GM12872 (cell line): ENCODE results near the gene SMU1.

Source experiments
- TF ChIP-seq, protein P1 (sequence below): IDR thresholded peaks from 3 replicates; pipeline ENCODE4 v1.5.1; 2011; ENCODE audit warnings: low read depth, mild to moderate bottlenecking, low read length, moderate library complexity; ENCODE audit not compliant: insufficient read depth

SMU1 gene

DNA sequence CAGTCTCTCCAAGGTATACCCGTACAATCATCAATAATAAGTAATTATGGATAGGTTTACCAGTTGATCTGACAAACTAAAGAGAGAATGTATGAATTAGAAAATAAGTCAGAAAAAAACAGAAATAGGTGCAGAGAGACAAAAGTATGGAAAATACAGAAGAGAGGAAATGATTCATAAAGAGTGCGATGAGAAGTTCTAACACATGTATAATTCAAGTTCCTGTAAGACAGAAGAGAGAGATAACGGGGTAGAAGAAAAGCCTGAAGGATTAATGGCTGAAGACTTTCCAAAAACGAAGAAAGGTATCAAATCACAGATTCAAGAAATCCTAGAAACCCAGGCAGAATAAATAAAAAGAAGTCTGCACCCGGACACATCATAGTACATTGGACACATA, 16.2 kb upstream of the SMU1 start:
- TF ChIP-seq, protein P1, sequence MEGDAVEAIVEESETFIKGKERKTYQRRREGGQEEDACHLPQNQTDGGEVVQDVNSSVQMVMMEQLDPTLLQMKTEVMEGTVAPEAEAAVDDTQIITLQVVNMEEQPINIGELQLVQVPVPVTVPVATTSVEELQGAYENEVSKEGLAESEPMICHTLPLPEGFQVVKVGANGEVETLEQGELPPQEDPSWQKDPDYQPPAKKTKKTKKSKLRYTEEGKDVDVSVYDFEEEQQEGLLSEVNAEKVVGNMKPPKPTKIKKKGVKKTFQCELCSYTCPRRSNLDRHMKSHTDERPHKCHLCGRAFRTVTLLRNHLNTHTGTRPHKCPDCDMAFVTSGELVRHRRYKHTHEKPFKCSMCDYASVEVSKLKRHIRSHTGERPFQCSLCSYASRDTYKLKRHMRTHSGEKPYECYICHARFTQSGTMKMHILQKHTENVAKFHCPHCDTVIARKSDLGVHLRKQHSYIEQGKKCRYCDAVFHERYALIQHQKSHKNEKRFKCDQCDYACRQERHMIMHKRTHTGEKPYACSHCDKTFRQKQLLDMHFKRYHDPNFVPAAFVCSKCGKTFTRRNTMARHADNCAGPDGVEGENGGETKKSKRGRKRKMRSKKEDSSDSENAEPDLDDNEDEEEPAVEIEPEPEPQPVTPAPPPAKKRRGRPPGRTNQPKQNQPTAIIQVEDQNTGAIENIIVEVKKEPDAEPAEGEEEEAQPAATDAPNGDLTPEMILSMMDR: no peak

DNA sequence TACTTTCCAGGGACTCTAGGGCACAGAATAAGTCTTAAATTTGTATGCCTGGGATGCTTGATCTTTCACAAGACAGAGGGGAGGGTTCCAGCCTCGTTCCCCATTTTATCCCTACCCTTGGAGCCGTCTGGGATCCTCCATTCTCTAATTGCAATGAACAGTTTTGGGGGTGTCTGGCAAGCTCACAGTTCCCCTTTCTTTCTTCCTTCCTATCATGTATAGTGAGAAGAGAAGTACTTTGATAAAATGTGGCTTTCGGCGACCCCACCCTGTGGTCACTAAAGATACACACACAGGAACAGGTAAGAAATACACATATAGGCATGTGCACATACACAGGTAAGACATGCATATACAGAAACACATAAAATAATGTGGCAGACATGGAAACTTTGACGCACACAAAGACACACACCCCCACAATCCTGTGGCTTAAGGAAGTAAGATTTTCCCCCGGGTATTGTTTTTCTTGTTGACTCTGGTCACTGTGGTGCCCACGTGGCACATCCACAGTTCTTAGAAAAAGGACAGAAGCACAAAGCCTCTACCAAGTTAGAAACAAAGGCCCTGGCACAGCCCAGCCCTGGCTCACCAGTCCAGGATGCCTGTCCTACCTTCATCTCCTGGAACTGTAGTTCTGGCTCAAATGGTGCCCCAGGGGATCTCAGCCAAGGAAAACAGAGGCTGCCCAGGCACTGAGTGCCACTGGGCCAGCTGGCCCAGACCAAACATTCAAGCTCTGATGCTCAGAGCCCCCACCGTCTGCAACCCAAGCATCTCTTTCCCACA, 6.3 kb upstream of the SMU1 start:
- TF ChIP-seq, protein P1: no peak

DNA sequence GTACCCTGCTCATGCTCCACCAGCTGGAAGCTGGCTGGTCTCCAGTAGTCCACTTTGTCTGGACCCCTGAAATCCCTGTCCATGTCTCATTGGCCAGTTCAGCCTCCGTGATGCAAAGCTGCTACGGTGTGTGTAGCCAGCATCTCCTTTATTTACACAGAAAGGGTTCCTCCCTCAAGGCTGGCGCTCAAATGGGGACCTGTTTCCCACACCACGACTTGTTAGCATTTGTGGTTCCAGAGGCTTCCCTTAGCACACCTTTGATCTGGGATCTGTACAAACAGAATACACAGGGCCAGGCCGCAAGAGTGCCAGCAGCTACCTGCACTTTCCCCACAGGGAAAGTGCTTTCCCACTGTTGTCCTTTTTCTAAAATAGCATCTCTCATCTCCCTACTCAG, 5.7 kb upstream of the SMU1 start:
- TF ChIP-seq, protein P1: no peak

DNA sequence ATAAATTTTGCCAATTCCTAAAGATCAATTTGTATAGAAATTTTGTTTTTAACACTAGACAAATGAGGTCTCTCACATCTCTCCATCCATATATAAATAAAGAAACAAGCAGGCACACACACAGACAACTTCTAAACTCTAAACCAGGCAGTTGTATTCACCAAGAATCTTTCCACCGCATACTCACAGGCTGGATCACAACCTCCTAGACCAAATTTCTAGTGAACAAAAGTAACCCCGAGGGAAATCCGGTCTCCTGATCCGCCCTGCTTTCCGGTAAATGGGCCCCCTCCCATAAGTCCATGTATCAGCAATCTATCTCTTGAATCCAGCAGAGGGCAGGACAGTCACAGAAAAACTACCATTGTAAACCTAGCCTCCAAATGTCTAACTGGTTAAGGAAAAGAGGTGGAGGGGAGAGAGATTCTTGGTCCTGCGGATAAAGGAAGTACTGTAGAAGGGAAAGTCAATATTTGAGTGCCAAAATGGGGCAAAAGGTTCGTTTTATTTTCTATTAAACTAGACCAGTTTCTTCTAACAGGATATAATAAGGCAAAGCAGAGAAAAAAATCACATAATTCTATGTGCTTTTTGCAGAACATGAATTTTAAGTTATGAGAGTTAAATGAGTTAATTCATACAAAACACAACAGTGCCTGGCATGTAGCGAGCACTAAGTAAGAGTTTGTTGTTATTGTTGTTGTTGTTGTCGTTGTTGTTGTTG, 4.8 kb upstream of the SMU1 start:
- TF ChIP-seq, protein P1: peak; percentile 62

DNA sequence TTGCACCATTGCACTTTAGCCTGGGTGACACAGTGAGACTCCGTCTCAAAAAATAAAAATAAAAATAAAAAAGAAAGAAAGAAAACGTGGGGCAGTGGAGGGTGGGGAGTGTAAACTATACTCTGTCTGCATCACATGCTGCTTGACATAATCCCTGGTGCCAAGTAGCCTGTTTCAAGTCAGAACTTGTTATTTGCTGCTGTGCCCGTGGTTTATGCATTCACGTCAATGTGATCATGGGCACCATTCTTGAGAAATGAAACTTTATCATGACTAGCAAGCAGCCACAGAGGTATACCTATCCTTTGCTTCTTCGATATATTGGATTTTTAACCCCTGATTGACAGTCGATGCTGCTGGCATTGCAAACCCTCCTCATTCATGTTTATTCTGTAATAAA, 4.1 kb upstream of the SMU1 start:
- TF ChIP-seq, protein P1: no peak

DNA sequence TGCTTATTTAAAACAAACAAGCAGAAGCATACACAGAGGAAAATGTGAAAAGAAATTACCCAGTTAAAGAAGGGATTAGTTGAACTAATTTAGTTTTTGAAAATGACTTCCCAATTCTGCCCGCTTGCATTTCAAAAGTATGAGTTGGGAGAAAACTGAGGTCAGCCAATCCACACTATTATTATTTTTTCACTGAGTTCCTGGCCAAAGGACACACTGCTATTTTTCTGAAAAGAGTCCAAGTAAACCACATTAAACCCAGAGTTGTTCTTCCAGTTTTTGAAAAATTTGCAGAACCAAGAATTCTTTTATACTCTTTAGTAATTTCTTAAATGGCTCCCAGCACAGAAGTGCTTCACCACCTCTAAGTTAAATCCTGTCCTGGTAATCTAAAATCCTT, 7.5 kb downstream of the SMU1 start:
- TF ChIP-seq, protein P1: no peak

DNA sequence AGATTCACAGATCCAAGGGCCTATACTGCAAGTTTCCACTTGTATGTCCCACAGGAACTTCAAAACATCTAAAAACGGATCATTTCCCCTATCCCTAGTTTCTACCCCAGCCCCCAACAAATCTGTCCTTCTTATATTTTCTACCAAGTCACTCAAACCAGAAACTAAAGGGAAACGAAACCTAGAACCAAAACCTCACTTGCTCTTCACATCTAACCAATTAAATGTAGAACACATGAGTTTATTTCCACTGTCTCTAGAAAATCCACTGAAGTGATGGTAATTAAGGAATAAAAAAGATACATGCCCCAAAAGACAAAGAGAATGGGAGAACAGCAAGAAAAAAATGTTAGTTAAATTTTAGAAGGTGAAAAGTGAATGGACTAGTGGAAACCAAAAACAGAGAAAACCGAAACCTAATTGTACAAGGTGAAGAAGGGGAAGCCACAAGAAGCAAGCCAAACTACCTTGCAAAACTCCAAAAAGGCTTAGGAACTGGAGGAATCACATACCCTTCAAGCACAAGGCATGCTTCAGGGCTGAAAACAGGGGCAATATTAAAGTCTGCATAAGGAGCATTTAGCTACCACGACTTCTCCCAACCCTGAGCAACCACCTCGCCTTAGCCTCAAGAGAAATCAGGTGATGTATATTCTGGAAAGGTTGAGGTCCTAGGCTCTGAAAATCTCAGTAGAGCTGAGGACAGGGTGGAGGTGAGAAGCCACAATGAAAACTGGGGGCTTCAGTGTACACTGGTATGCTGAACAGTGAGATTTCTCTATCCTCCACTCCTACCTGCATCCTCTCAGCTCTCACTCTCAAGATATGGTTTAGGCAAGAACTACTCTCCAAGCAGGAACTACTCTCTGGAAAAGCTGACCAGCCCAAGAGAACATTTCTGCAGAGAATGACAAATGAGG, 11.1 kb downstream of the SMU1 start:
- TF ChIP-seq, protein P1: no peak
